Fibroblast of skin of left quadriceps (primary cell): ENCODE data around the gene ZCCHC7.

ENCODE experiments used
- DNase-seq, 2 experiments: peaks; one replicate each; pipeline ENCODE4 v3.0.0-alpha.2; 2013; ENCODE audit warnings: low read depth in 2 of 2

The ZCCHC7 gene

DNA sequence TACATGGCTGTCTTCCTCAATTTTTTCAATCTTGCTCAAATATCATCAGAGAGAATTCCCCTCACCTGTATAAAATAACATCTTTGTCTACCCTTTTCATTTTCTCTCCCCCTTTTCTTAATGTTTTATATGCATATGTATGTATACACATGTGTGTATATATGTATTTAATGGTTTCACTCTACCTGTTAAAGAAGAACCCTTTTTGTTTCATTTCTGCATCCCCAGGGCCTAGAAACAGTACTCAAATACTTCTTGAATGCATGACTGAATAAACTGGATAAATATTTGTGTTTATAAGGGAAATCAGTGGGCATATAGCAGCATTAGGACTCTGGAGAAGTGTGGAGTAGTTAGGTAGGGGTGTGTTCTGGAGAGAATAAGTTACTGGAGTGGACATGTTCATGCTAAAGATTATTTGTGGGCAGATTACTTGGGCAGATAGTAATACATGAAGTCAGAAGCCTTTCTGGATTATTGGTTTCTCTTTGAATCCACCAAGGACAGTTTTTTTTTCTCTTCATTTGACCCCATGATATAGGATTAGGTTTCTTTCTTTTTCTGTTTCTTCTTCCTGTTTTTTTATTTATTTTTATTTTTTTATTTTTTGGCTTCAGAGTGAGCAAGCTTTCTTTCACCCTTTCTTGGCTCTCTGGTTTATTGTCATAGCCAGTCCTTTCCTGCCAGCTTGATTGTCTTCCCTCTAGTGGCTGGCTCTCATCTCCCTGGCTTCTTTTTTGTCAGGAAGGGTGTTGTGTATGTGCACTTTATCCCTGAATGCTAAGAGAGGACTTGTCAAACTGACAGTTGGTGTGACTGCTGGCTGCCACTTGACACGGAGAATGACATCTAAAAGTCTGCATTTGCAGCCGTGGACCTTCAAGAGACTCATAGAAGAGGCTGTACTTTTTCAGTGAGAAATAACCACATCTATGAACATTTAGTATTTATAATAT is 89.3 kb downstream of the ZCCHC7 start:
- no peak for DNase-seq

DNA sequence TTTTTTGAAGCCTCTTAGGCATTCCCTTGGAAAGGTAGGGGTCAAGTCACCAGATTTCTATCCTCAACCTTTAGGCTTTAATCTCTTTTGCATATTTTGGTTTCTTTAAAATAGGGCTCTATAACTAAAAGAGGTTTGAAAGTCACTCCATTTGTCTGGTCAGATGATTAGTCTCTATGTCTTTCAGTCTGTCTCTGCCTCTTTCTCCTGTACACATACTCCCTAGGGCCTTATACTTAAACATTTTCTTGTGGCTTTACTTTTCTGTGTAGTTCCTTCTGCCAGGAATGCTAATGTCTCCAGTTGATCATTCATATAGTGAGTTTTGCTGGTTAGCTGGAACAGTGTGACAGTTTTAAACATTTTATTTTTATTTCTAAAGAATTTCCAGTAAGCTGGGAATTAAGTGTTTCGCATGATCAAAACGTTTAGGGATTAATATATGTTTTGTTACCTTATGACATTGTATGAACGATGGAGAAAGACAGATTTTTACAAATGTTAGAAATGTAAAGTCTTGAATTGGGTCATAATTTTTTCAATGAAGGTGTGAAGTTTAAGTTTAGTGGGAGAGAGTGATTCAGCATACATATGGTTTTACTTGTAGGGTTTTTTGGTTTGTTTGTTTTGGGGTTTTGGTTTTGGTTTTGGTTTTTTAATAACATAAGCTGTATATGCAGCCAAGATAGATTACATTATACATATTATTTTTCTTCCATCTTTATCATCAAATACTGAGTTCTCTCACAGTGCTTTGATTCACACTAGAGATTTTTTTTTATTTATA is 90.6 kb downstream of the ZCCHC7 start:
- no peak for DNase-seq

GRCh38 chr9:37212435-37212834 is 92.1 kb downstream of the ZCCHC7 start:
- DNase-seq = no peak

DNA sequence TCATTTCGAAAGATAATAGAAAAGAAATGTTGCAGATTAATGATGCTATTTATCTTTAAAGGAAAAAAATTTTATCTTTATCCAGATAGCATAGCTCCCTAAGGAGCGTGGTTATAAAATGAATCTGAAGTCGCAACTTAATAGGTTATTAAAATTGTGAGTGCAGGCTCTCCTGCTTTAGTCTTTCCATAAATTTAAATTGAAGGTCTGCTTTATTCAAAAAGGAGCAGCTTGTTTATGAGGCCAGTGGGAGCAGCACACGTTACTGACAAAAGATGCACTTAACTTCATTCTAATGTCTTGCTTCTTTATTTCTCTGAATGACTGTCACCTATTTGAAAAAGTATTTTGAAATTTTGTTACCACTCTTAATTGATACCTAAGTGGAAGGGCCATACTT is 95.0 kb downstream of the ZCCHC7 start:
- no peak for DNase-seq

- peak; percentile 22 to 30 for DNase-seq
Measured at GRCh38 chr9:37215830-37216229, 95.5 kb downstream of the ZCCHC7 start.

DNA sequence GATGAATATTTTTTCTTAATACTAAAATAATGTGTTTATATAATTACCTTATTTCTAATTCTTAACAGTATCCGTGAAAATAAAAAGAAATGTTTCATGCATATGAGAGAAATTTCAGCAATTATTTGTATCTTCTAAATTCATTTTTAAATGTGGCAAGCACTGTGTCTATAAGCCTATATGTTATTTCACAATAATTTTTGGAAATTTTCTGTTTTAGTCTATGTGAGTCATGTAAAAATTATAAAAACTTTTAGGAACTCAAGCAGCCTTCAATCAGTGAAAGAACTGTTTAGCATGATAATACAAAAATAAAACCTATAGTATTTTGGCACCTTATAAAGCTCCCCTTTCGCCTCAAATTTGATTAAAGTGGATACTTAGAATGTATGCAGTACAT is 96.8 kb downstream of the ZCCHC7 start:
- no peak for DNase-seq

DNA sequence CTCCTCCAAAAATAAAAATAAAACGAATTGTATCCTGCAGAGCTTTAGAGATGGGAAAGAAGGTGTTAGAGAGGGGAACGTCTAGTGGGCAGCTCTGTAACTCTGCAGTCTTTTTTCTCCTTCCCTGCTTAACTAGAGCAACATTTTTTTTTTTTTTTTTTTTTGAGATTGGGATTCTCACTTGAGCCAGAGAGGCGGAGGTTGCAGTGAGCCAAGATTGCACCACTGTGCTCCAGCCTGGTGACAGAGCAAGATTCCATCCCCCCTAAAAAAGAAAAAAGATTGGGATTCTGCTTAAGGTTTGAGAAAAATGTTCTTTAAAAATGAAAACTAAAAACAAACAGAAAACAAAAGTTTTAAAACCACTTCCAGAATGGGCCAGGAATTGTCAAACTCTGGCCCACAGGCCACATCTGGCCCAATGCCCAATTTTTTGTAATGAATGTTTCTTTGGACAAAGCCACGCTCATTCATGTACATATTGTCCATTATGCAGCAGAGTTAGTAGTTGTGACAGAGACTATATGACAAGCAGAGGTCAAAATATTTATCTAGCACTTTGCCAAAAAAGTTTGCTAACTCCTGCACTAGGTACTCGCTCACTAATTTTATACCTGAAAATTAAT is 98.5 kb downstream of the ZCCHC7 start:
- no peak for DNase-seq

DNA sequence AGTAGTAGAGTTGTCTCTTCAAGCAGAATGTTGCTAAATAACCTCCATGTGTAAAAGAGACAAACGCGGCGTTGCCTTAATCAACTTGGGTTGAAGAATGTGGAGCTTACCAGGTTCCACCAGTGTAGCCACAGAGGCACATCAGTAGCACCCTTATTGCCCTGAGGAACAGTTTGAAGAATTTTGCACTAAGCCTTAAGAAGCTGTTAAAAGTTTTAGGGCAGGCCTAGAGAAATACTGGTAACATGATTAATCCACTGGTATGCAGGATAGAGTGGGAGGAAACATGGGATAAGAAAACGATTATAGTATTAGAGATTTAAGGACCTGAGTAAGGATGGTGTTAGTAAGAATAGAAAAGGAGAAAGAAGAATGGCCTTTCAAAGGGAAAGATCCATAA is 100.6 kb downstream of the ZCCHC7 start:
- no peak for DNase-seq

- DNase-seq = no peak
Measured at GRCh38 chr9:37221489-37222106, 101.2 kb downstream of the ZCCHC7 start.

GRCh38 chr9:37229455-37229854 is 109.1 kb downstream of the ZCCHC7 start:
- no peak for DNase-seq

DNA sequence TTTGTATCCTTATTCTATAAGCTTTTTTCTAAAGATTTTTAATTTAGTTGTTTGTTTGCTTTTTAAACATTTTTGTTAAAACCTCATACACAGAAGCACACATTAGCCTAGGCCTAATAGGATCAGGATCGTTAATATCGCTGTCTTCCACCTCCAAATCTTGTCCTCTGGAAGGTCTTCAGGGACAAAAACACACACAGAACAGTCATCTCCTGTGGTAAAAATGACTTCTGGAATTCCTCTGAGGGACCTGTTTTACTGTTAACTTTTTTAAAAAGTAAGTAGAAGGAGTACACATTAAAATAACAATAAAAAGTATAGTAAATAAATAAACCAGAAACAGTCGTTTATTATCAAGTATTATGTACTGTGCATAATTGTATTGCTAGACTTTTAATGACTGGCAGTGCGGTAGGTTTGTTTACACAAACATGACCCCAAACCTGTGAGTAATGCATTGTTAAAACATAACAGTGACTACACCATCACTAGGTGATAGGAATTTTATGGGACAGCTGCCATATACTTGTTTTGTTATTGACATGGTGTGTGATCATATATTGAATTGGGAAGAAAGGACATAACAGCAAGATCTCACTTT is 109.6 kb downstream of the ZCCHC7 start:
- DNase-seq = no peak

DNA sequence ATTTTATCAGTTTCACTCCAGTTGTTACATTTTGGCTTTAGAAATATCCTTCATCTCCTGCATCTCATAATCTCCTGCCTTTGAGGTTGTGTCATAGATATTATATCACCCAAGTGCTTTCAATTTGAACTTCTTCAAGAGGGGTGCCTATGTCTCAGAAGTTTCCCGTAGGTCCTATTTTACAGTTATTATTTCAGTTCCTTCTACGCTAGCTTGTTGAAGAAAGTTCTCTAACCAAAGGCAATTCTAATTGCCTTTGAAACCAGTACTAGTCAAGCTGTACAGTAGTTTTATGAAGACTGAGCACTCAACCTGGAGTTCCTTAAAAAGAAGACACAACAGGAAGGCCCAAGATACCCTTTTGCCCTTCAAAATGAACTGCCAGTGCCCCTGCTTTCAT is 116.4 kb downstream of the ZCCHC7 start:
- no peak for DNase-seq

DNA sequence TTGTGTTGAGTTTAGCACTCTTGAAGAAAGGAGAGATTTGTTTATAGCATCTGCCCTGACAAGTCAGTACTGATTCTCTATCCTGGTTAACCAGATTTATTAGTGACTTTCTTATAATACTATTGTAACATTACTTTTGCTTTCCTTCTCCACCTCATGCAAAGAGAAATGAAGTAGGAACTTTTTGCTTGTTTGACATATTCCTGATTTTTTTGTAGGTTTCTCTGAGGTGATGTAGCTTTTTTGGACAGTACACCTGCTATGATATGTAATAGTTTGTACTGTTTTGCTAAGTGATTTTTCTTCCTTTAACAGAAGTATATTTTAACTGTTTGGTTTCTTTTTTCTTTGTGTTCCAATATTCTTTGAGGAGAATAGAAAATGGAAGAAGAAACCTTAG is 117.7 kb downstream of the ZCCHC7 start:
- DNase-seq = no peak

GRCh38 chr9:37239224-37239859 is 119.0 kb downstream of the ZCCHC7 start:
- DNase-seq = no peak

- DNase-seq = no peak
Measured at GRCh38 chr9:37239921-37240320, 119.5 kb downstream of the ZCCHC7 start.

- no peak for DNase-seq
Measured at GRCh38 chr9:37241340-37241739, 121.0 kb downstream of the ZCCHC7 start.

DNA sequence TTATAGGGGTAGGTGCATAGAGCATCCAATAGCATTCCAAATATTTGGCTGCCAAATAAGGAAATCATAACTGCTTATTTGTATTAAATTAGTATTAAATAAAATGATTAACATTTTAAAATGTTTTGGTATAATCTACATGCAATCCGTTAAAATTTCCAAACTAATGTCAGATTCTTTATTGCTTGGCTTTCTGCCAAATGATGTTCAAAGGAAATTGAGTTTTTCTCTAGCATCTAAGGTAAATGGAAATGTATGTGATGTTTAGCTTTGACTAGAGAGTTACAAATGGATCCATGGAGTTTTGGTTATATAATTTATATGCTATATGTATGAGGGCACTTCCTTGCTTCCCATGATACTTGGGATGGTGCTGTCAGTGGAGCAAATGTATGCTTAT is 121.7 kb downstream of the ZCCHC7 start:
- no peak for DNase-seq

- no peak for DNase-seq
Measured at GRCh38 chr9:37243588-37244345, 123.4 kb downstream of the ZCCHC7 start.

DNA sequence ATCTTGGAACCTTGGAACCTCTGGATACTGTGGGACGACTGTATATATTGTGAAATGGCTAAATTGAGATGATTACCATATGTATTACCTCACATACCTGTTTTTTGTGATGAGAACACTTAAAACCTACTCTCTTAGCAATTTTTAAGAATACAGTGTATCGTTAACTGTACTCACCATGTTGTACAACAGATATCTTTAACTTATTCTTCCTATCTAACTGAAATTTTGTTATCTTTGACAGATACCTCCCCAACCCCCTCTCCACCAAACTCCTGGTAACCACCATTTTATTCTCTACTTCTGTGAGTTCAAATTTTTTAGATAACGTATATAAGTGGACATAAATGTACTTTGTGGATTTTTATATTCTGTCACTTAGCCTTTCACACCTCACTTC is 126.5 kb downstream of the ZCCHC7 start:
- DNase-seq = no peak

DNA sequence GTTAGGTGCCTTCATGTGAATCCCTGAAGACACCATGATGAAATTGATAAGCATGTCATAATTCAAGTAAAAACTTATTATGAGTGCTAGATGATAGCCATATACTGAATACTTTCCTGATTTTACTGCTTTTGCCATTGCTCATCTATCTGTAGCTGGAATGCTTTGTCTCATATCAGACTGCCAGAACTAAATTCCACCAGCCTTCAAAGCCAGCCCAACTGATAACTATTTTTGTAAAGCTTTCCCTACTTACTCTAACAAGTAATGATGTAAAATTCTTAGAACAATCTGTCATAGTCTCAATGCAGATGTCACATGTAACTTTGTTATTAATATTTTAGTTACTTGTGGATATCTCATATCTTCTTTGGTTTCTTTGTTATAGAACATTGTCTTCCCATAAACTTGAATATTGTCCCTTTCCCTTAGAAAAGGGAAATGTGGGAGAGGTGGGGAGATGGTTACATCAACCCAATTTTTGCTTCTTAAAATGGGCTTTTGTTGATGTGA is 128.3 kb downstream of the ZCCHC7 start:
- no peak for DNase-seq
